GM10266 (cell line): ENCODE measurements around the gene SV2C.
A peak's percentile ranks its signal among the peaks of the same experiment; 100 is the strongest.
"Not testable (repeated sequence)": the region's sequence is repeated elsewhere in the genome, so short reads cannot be mapped to it uniquely, and the experiment has no call there.

ENCODE experiments used
- DNase-seq: peaks from one replicate; pipeline ENCODE4 v3.0.0; 2012; ENCODE audit errors: extremely low spot score
- CTCF ChIP-seq: IDR thresholded peaks from 2 replicates; pipeline ENCODE4 v1.5.1; 2012; ENCODE audit warnings: mild to moderate bottlenecking, low read depth; ENCODE audit not compliant: control insufficient read depth, insufficient read depth; ENCODE audit errors: missing control alignments

SV2C gene

DNA sequence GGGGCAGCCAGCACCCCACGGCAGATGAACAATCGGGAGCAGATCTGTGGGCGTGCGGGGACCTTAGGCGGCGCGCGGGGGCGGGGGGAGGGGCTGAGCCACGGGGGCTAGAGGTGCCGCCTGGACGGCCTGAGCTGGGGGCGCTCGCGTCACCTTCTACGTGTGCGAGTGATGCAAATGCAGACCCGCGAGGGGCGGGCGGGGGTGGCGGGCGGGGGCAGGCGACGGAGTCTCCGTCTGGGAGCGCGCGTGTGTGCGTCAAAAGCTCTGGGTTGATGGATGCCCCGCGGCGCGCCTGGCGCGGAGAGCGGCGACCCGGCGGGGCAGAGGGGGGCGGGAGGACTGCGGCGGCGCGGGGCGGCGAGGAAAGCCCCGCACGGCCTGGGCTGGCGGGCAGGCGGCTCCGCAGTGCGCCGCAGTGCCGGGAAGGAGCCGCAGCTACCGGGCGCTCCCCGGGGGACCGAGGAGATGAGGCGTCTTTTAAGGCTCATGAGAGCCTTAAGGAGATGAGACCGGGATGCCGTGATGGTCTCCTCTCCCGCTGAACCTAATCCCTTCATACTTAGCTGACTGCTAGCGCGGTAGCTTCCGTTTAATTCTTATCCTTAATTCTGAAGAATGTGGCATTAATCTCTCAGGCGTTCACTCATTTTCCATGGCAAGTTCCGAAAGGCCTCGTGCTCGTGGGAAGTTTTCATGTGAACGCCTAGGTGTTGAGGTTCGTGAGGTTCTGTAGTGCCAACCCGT is 1.5 kb downstream of the SV2C start:
- TF ChIP-seq CTCF = no peak
- peak; percentile 17 for DNase-seq

GRCh38 chr5:76085243-76085579 is 2.0 kb downstream of the SV2C start:
- no peak for TF ChIP-seq CTCF
- no peak for DNase-seq

DNA sequence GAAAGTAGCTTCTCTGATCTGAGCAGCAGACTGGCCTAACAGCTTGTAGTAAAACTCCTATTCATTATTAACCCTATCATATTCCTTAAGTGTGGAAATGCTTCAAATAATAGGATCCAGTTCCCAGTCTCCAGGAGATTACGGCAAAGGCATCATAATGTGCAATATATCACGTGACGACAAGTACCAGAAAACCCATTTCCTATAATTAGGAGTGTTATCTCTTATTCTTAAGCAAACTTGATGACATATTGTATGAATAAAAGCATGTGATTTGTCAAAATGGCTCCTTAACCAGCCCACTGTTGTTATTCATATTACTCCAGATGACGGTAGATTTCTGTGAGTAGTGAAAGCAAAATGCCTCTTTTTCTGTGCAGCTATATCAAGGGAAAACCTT is 2.9 kb downstream of the SV2C start:
- no peak for TF ChIP-seq CTCF

DNA sequence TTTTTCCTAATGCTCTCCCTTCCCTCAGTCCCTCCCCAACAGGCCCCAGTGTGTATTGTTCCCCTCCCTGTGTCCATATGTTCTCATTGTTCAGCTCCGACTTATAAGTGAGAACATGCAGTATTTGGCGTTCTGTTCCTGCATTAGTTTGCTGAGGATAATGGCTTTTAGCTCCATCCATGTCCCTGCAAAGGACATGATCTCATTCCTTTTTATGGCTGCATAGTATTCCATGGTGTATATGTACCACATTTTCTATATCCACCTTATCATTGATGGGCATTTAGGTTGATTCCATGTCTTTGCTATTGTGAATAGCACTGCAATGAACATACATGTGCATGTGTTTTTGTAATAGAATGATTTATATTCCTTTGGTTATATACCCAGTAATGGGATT is 6.0 kb downstream of the SV2C start:
- not testable (repeated sequence) for DNase-seq

More for the DNA sequence above, 2.9 kb downstream of the SV2C start:
- DNase-seq = no peak

DNA sequence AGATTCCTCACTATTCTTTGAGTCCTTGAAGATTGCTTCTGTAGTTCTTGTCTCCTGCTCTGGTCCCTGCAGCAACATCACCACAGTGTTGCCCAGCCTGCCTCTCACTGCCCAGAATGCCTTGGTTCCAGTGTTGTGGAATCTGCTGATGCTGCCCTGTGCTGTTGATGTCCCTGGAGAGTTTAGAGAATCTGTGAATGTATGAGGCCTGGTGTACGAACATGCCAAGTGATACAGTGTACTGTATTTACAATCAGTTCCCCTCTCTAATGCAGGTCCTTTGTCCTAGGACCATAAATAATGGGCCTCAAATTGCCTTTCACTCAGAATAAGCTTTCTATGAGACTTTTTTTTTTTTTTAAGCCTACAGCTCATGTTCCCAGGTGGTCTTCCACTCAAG is 8.2 kb downstream of the SV2C start:
- DNase-seq = no peak

DNA sequence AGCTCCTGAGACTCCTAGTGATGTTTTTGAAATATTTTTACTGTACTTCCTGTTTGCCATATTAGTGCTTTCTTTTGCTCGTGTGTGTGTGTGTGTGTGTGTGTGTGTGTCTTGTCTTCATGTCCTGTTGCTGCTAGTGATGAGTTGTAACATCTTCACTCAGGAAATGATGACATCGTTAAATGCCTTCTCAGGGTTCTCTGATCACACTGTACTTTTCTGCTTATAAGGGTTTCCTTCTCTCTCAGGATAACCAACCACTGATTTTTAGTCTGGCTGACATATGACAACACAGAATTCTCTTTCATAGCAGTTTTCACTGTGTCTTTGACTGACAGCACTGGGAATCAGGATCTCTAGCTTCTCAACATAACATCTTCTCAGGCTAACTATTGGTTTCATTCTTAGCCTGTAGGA is 16.1 kb downstream of the SV2C start:
- no peak for TF ChIP-seq CTCF
- DNase-seq = peak; percentile 17

More for the DNA sequence above, 8.2 kb downstream of the SV2C start:
- TF ChIP-seq CTCF = no peak

GRCh38 chr5:76099756-76100155 is 16.6 kb downstream of the SV2C start:
- DNase-seq = no peak
- no peak for TF ChIP-seq CTCF

DNA sequence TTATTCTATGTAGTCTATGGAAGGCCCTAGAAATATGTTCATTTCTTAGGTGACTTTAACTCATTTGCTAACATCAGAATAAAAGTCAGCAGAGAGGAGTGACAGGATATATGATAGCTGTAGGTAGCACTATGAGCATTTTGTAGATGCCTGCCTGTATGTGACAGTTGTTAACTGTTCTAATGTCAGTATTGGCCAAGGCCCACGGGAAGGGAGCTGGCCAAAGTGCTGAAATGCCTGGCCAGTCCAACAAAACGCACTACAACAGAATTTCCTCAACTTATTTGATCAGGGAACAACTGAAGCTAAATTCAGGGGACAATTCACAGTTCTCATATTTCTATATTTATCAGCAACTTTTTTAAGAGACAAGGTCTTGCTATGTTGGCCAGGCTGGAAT is 20.8 kb downstream of the SV2C start:
- DNase-seq = no peak
- TF ChIP-seq CTCF = no peak
